ENCODE results near the gene BBS10.

GRCh38 chr12:76303989-76304460 lies 44.2 kb downstream of the BBS10 start:
- TF ChIP-seq, protein P1, sequence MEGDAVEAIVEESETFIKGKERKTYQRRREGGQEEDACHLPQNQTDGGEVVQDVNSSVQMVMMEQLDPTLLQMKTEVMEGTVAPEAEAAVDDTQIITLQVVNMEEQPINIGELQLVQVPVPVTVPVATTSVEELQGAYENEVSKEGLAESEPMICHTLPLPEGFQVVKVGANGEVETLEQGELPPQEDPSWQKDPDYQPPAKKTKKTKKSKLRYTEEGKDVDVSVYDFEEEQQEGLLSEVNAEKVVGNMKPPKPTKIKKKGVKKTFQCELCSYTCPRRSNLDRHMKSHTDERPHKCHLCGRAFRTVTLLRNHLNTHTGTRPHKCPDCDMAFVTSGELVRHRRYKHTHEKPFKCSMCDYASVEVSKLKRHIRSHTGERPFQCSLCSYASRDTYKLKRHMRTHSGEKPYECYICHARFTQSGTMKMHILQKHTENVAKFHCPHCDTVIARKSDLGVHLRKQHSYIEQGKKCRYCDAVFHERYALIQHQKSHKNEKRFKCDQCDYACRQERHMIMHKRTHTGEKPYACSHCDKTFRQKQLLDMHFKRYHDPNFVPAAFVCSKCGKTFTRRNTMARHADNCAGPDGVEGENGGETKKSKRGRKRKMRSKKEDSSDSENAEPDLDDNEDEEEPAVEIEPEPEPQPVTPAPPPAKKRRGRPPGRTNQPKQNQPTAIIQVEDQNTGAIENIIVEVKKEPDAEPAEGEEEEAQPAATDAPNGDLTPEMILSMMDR (IDR thresholded peaks at IDR 0.05), result no peak
- TF ChIP-seq POLR2A (IDR thresholded peaks at IDR 0.05), result no peak

Data from right lobe of liver (tissue), 4 donors.